RWPE2 (cell line): ENCODE measurements around the gene CXADR.

Experiments
- ATAC-seq: fragments of 200-7000 bp; cut with Tn5 transposase; 3 replicates; pipeline ENCODE4 v1.9.1; 2021; ENCODE audit warnings: low read depth
- DNase-seq: peaks from one replicate; pipeline ENCODE4 v3.0.0-alpha.2; 2020; ENCODE audit warnings: low spot score
- H3K27ac ChIP-seq: fragments of 450-650 bp; 2 replicates; pipeline ENCODE4 v1.5.1; 2017; ENCODE audit warnings: mild to moderate bottlenecking; ENCODE audit not compliant: poor library complexity, severe bottlenecking
- H3K27me3 ChIP-seq: fragments of 250-450 bp; sonication (Bioruptor Pico); 2 replicates; pipeline ENCODE4 v1.5.1; 2021; ENCODE audit warnings: mild to moderate bottlenecking, moderate library complexity; ENCODE audit not compliant: insufficient read depth, poor library complexity, severe bottlenecking
- H3K36me3 ChIP-seq: fragments of 250-450 bp; sonication (Bioruptor Pico); 2 replicates; pipeline ENCODE4 v1.5.1; 2020; ENCODE audit warnings: low read depth, mild to moderate bottlenecking, moderate library complexity
- H3K4me1 ChIP-seq: fragments of 250-450 bp; sonication (Bioruptor Pico); 2 replicates; pipeline ENCODE4 v1.5.1; 2021; ENCODE audit warnings: mild to moderate bottlenecking, moderate library complexity; ENCODE audit not compliant: insufficient read depth, poor library complexity, severe bottlenecking
- H3K4me3 ChIP-seq: fragments of 250-450 bp; sonication (Bioruptor Pico); 2 replicates; pipeline ENCODE4 v1.5.1; 2021; ENCODE audit warnings: mild to moderate bottlenecking, moderate library complexity; ENCODE audit not compliant: severe bottlenecking
- H3K9me3 ChIP-seq: fragments of 250-450 bp; sonication (Bioruptor Pico); 2 replicates; pipeline ENCODE4 v1.5.1; 2021; ENCODE audit warnings: mild to moderate bottlenecking, moderate library complexity; ENCODE audit not compliant: severe bottlenecking
- TF ChIP-seq, protein P1 (sequence below): fragments of 450-650 bp; IDR thresholded peaks from one replicate; pipeline ENCODE4 v1.5.1; 2017; ENCODE audit warnings: mild to moderate bottlenecking, moderate library complexity; ENCODE audit not compliant: poor library complexity, severe bottlenecking

Gene CXADR

DNA sequence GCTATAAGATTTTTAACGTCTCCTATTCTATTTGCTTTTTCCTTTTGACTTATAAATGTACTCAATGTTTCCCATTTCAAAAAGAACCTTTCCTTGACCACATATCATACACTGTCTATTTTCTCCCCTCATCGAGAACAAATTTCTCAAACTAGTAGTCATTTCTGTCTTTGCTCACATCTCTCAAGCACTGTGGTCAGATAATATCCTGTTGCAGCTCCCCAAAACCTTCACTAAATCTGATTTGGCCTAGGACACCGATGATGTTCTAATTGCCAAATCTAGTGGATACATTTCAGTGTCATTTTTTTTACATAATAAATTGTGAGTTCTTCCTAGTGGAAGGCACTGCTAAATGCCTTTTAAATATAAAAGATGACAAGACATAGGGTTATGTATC lies 19.4 kb downstream of the CXADR start:
- no peaks in the 10 kb centered on the region for H3K36me3 ChIP-seq
- DNase-seq = no peak
- H3K4me1 ChIP-seq = peaks cover 9% of the 10 kb centered on the region
- H3K27ac ChIP-seq = no peak overlapping the region
- no peak for ATAC-seq
- H3K9me3 ChIP-seq = no peaks in the 10 kb centered on the region
- TF ChIP-seq, protein P1, sequence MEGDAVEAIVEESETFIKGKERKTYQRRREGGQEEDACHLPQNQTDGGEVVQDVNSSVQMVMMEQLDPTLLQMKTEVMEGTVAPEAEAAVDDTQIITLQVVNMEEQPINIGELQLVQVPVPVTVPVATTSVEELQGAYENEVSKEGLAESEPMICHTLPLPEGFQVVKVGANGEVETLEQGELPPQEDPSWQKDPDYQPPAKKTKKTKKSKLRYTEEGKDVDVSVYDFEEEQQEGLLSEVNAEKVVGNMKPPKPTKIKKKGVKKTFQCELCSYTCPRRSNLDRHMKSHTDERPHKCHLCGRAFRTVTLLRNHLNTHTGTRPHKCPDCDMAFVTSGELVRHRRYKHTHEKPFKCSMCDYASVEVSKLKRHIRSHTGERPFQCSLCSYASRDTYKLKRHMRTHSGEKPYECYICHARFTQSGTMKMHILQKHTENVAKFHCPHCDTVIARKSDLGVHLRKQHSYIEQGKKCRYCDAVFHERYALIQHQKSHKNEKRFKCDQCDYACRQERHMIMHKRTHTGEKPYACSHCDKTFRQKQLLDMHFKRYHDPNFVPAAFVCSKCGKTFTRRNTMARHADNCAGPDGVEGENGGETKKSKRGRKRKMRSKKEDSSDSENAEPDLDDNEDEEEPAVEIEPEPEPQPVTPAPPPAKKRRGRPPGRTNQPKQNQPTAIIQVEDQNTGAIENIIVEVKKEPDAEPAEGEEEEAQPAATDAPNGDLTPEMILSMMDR = no peak
- H3K4me3 ChIP-seq = no peak overlapping the region
- no peaks in the 10 kb centered on the region for H3K27me3 ChIP-seq

DNA sequence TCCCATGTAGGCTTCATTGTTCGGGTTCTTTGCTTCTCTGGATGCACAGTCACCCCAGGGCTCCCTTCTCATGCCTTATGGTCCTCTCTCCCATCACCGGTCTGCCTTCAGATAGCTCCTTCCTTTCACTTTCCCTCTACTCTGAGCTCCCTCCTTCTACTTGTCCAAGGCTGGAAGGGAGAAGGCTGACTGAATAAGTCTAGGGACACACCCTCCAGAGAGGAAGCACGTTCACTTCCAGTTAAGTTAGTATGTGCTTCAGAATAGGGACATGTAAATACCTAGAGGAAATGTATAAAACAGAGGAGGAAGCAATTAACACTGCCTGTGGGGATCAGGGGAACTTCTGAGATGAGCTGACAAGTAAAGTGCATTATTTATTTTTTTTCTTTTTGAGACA lies 23.5 kb downstream of the CXADR start:
- no peak for DNase-seq

DNA sequence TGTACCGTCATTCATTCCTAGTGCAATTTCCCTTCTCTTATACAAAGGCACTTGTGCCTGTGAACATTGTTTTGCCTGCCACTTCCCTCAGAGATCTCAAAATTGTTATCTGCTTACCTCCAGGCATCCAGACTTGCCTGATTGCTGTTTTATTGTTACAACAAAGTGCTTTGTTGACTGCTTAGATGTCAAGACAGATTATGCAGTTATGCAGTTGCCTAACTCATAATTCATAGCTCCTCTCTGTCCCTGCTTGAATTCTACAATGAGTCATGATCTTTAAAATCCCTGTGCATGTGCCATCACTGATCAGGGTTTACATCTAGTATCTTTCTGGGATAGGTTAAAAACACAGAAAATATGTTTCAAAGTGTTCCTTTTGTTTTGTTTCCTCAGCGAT lies 24.5 kb downstream of the CXADR start:
- no peaks in the 10 kb centered on the region for H3K9me3 ChIP-seq
- H3K36me3 ChIP-seq = no peaks in the 10 kb centered on the region
- no peak overlapping the region for H3K4me3 ChIP-seq
- DNase-seq = no peak
- H3K4me1 ChIP-seq = peaks cover 9% of the 10 kb centered on the region
- TF ChIP-seq, protein P1 = no peak
- H3K27me3 ChIP-seq = no peaks in the 10 kb centered on the region
- peak; percentile 90 for ATAC-seq
- H3K27ac ChIP-seq = no peak overlapping the region

More for the DNA sequence above, 23.5 kb downstream of the CXADR start:
- no peak overlapping the region for H3K4me3 ChIP-seq
- no peaks in the 10 kb centered on the region for H3K36me3 ChIP-seq
- TF ChIP-seq, protein P1 = no peak
- no peak for ATAC-seq
- H3K27ac ChIP-seq = no peak overlapping the region
- H3K4me1 ChIP-seq = peaks cover 9% of the 10 kb centered on the region
- no peaks in the 10 kb centered on the region for H3K27me3 ChIP-seq
- no peaks in the 10 kb centered on the region for H3K9me3 ChIP-seq

DNA sequence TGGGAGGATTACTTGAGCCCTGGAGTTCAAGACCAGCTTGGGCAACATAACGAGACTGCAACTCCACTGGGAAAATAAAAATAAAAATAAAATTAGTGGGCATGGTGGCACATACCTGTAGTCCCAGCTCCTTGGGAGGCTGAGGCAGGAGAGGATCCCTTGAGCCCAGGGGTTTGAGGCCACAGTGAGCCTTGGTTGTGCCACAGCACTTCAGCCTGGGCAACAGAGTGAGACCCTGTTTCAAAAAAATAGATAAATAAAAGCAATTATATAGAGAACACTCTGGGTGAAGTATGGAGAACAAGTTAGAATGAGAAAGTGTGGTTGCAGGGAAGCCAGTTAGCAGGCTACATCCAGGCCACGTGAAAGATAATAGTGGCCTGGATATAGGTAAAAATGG lies 25.7 kb downstream of the CXADR start:
- DNase-seq = no peak
- H3K27me3 ChIP-seq = no peaks in the 10 kb centered on the region
- no peak overlapping the region for H3K4me3 ChIP-seq
- no peaks in the 10 kb centered on the region for H3K9me3 ChIP-seq
- TF ChIP-seq, protein P1 = no peak
- ATAC-seq = no peak
- H3K4me1 ChIP-seq = peaks cover 9% of the 10 kb centered on the region
- H3K27ac ChIP-seq = no peak overlapping the region
- H3K36me3 ChIP-seq = no peaks in the 10 kb centered on the region

DNA sequence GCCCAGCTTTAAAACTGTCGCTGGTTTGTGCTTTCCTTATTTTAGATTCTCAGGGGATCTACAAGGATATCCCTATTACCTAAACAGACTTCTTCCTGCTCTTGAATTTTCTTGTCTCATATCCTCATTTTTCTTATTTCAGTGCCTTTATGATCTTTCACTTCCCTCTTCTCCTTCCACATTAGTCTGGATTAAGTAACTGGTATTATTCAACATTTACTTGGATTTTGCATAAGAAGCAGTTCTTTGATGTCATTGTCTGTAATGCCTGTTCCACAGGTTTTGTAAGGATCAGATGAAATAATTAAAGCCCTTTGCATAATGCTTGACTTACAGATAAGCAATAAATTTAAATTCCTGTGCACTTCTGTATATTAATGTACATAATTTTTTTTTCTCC lies 26.5 kb downstream of the CXADR start:
- H3K4me1 ChIP-seq = peaks cover 9% of the 10 kb centered on the region
- ATAC-seq (no peak), DNase-seq (no peak)
- H3K4me3 ChIP-seq = no peak overlapping the region
- H3K27me3 ChIP-seq = no peaks in the 10 kb centered on the region
- TF ChIP-seq, protein P1 = no peak
- H3K9me3 ChIP-seq = no peaks in the 10 kb centered on the region
- H3K36me3 ChIP-seq = no peaks in the 10 kb centered on the region
- H3K27ac ChIP-seq = no peak overlapping the region
